Caco-2 (cell line): Measurements from ENCODE around the gene LAMB4. TPM values are rescaled to one million over a fixed set of nuclear protein-coding genes. Genes with fewer than 3 reads are reported as not detected.

Experiments
- BruUV-seq: library from RNA; stranded (reverse); fragments of 400-500 nt; replicated peaks from 2 replicates; lab custom pipeline; 2021; lab: Mats Ljungman, UMichigan
- CTCF ChIA-PET: fragments of 300-600 bp; sonication (Branson Sonifier 250); formaldehyde crosslinking; loops from one replicate; lab custom pipeline; 2022; ENCODE audit warnings: antibody characterized with exemption; lab: Charles Lee
- POLR2A ChIA-PET: fragments of 300-600 bp; sonication (Branson Sonifier 250); formaldehyde crosslinking; loops from one replicate; lab custom pipeline; 2022; ENCODE audit warnings: antibody characterized with exemption; lab: Charles Lee
- DNase-seq, 2 experiments: peaks; one replicate each; pipeline versions ENCODE4 v3.0.0 to v3.0.0-alpha.2; 2020 to 2022
- H3K27me3 ChIP-seq: replicated peaks from 2 replicates; pipeline ENCODE4 v1.6.0; 2011; ENCODE audit warnings: low read length; ENCODE audit not compliant: control insufficient read depth, insufficient read depth
- H3K36me3 ChIP-seq: 2 replicates; pipeline ENCODE4 v1.5.1; 2011; ENCODE audit warnings: low read length; ENCODE audit not compliant: control insufficient read depth, insufficient read depth
- H3K4me1 ChIP-seq: fragments of 250-450 bp; sonication (Bioruptor Pico); 2 replicates; pipeline ENCODE4 v1.5.1; 2020; ENCODE audit warnings: mild to moderate bottlenecking
- H3K4me3 ChIP-seq: 2 replicates; pipeline ENCODE4 v1.5.1; 2011; ENCODE audit warnings: low read depth, mild to moderate bottlenecking, control low read depth, low read length
- H3K9me3 ChIP-seq: fragments of 250-450 bp; sonication (Bioruptor Pico); 2 replicates; pipeline ENCODE4 v1.5.1; 2020; ENCODE audit warnings: mild to moderate bottlenecking, moderate library complexity
- H3K27ac Mint-ChIP-seq: one replicate; pipeline ENCODE4 v1.8.0; 2022; ENCODE audit warnings: mixed read lengths; ENCODE audit not compliant: unreplicated experiment
- H3K27me3 Mint-ChIP-seq: one replicate; pipeline ENCODE4 v1.8.0; 2022; ENCODE audit warnings: mixed read lengths; ENCODE audit not compliant: insufficient read depth, unreplicated experiment
- H3K36me3 Mint-ChIP-seq: one replicate; pipeline ENCODE4 v1.8.0; 2022; ENCODE audit warnings: mild to moderate bottlenecking, mixed read lengths; ENCODE audit not compliant: insufficient read depth, unreplicated experiment
- H3K4me1 Mint-ChIP-seq: one replicate; pipeline ENCODE4 v1.8.0; 2022; ENCODE audit warnings: low read depth, mixed read lengths; ENCODE audit not compliant: unreplicated experiment
- H3K4me3 Mint-ChIP-seq: one replicate; pipeline ENCODE4 v1.8.0; 2022; ENCODE audit warnings: mild to moderate bottlenecking, moderate library complexity, mixed read lengths; ENCODE audit not compliant: unreplicated experiment
- H3K9me3 Mint-ChIP-seq: one replicate; pipeline ENCODE4 v1.8.0; 2022; ENCODE audit warnings: mixed read lengths; ENCODE audit not compliant: unreplicated experiment
- intact Hi-C: fragments of 100-400 bp; cut with micrococcal nuclease; formaldehyde crosslinking; loops from one replicate; pipeline ENCODE4 v1.10.0; 2022; ENCODE audit not compliant: unreplicated experiment
- total RNA-seq: library from RNA; stranded (reverse); gene quantifications from 2 replicates; pipeline ENCODE4 v1.2.3, GENCODE V29; 2022
- TF ChIP-seq, protein P1 (sequence below), 2 experiments: fragments of 200-600 bp in 1 of 2; IDR thresholded peaks; 1 replicate in 1 of 2; 2 replicates in 1 of 2; pipeline versions ENCODE4 v1.5.1 to v1.8.0; 2011 to 2022; ENCODE audit warnings: antibody characterized with exemption in 1 of 2, control low read depth in 1 of 2, inconsistent platforms in 1 of 2, low read depth in 1 of 2, low read length in 1 of 2, mild to moderate bottlenecking in 1 of 2, moderate library complexity in 1 of 2; ENCODE audit not compliant: insufficient read depth in 1 of 2, severe bottlenecking in 1 of 2, unreplicated experiment in 1 of 2

The LAMB4 gene
- total RNA-seq, 1 experiment from 2014 or later, result 0.52 TPM

GRCh38 chr7:108020585-108020984 lies 109.6 kb downstream of the LAMB4 start:
- H3K9me3 ChIP-seq, result no peaks in the 10 kb centered on the region
- ChIA-PET CTCF (no interaction called here), POLR2A (no interaction called here)
- no peaks in the 10 kb centered on the region for H3K36me3 Mint-ChIP-seq
- H3K4me3 ChIP-seq, result no peak overlapping the region
- no peak for DNase-seq
- no peaks in the 10 kb centered on the region for H3K27me3 Mint-ChIP-seq
- no peak overlapping the region for H3K4me3 Mint-ChIP-seq
- no peaks in the 10 kb centered on the region for H3K9me3 Mint-ChIP-seq
- no TSS peak for BruUV-seq
- TF ChIP-seq, protein P1, sequence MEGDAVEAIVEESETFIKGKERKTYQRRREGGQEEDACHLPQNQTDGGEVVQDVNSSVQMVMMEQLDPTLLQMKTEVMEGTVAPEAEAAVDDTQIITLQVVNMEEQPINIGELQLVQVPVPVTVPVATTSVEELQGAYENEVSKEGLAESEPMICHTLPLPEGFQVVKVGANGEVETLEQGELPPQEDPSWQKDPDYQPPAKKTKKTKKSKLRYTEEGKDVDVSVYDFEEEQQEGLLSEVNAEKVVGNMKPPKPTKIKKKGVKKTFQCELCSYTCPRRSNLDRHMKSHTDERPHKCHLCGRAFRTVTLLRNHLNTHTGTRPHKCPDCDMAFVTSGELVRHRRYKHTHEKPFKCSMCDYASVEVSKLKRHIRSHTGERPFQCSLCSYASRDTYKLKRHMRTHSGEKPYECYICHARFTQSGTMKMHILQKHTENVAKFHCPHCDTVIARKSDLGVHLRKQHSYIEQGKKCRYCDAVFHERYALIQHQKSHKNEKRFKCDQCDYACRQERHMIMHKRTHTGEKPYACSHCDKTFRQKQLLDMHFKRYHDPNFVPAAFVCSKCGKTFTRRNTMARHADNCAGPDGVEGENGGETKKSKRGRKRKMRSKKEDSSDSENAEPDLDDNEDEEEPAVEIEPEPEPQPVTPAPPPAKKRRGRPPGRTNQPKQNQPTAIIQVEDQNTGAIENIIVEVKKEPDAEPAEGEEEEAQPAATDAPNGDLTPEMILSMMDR (IDR thresholded peaks at IDR 0.05; ENCODE audit: insufficient read depth in 1 of 2, low read depth in 1 of 2, low read length in 1 of 2, severe bottlenecking in 1 of 2, unreplicated experiment in 1 of 2), result no peak
- intact Hi-C loops, result no loop called here
- peaks cover 11% of the 10 kb centered on the region for H3K4me1 Mint-ChIP-seq
- H3K27me3 ChIP-seq, result no peaks in the 10 kb centered on the region
- H3K4me1 ChIP-seq, result peaks cover 24% of the 10 kb centered on the region
- H3K27ac Mint-ChIP-seq, result no peak overlapping the region
- no peaks in the 10 kb centered on the region for H3K36me3 ChIP-seq

- H3K36me3 ChIP-seq, result no peaks in the 10 kb centered on the region
- Mint-ChIP-seq H3K4me1 (peaks cover 15% of the 10 kb centered on the region), H3K36me3 (peaks cover 5% of the 10 kb centered on the region), H3K4me3 (no peak overlapping the region), H3K9me3 (no peaks in the 10 kb centered on the region), H3K27ac (no peak overlapping the region), H3K27me3 (no peaks in the 10 kb centered on the region)
- TF ChIP-seq, protein P1 (IDR thresholded peaks at IDR 0.05; ENCODE audit: insufficient read depth in 1 of 2, low read depth in 1 of 2, low read length in 1 of 2, severe bottlenecking in 1 of 2, unreplicated experiment in 1 of 2), result no peak
- no peak overlapping the region for H3K4me3 ChIP-seq
- intact Hi-C loops, result loop anchor here (5.0 to 10.0 kb wide), 2 partner anchors 79 to 506 kb away; partner anchors contain the start of gene PNPLA8
- peaks cover 42% of the 10 kb centered on the region for H3K4me1 ChIP-seq
- no TSS peak for BruUV-seq
- CTCF ChIA-PET, result no interaction called here
- POLR2A ChIA-PET, result no interaction called here
- no peaks in the 10 kb centered on the region for H3K9me3 ChIP-seq
- H3K27me3 ChIP-seq, result no peaks in the 10 kb centered on the region
- no peak for DNase-seq
These were observed 111.5 kb downstream of the LAMB4 start for GRCh38 chr7:108018668-108019067.

DNA sequence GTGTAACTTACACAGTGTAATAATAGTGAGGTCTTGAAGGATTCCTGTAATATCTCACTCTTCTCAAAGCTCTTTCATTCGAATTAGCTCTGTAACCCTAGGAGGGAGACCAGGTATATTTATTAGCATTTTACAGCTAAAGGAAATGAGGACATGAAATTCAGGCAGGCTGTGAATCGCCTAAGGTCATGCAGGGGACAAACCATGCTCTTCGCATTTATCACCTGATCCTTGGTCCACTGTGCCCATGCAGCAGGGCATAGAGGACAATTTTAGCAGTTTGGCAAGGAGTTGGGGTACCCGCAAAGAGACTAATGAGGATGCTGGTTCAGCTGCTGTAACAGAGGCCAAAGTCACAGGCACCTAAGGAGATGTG lies 112.4 kb downstream of the LAMB4 start:
- Histone ChIP-seq H3K4me1 (peaks cover 51% of the 10 kb centered on the region), H3K9me3 (no peaks in the 10 kb centered on the region), H3K27me3 (no peaks in the 10 kb centered on the region), H3K36me3 (no peaks in the 10 kb centered on the region), H3K4me3 (no peak overlapping the region)
- Mint-ChIP-seq H3K9me3 (no peaks in the 10 kb centered on the region), H3K4me1 (peaks cover 24% of the 10 kb centered on the region), H3K27me3 (no peaks in the 10 kb centered on the region), H3K27ac (no peak overlapping the region), H3K4me3 (no peak overlapping the region), H3K36me3 (peaks cover 5% of the 10 kb centered on the region)
- intact Hi-C loops, result loop anchor here (2.0 to 10.0 kb wide), 4 partner anchors 15 to 507 kb away; partner anchors contain the start of genes LAMB1 and PNPLA8
- ChIA-PET CTCF (interaction anchor here (0.6 to 1.0 kb wide), 2 partner anchors 77 to 79 kb away, joined by 3 to 5 read pairs; no protein-coding TSS in a partner anchor), POLR2A (no interaction called here)
- TF ChIP-seq, protein P1 (IDR thresholded peaks at IDR 0.05; ENCODE audit: insufficient read depth in 1 of 2, low read depth in 1 of 2, low read length in 1 of 2, severe bottlenecking in 1 of 2, unreplicated experiment in 1 of 2), result no peak
- no peak for DNase-seq
- no TSS peak for BruUV-seq
